Gastrocnemius medialis (tissue), 4 donors: ENCODE data around the gene NME5.

ENCODE experiments used
- CTCF ChIP-seq, 5 experiments: fragments of 450-650 bp in 3 of 5; fragments of 200-600 bp in 2 of 5; sonication (generic) in 2 of 5; IDR thresholded peaks in 4 of 5; conservative IDR thresholded peaks in 1 of 5; 1 replicate in 4 of 5; 2 replicates in 1 of 5; pipeline ENCODE4 v1.5.1; 2016 to 2019; ENCODE audit warnings: antibody characterized with exemption in 5 of 5, mild to moderate bottlenecking in 3 of 5, moderate library complexity in 3 of 5
- POLR2A ChIP-seq, 2 donors: fragments of 450-650 bp; IDR thresholded peaks; one replicate each; pipeline ENCODE4 v1.6.1; 2017; ENCODE audit warnings: antibody characterized with exemption in 2 of 2, mild to moderate bottlenecking in 2 of 2, moderate library complexity in 2 of 2

DNA sequence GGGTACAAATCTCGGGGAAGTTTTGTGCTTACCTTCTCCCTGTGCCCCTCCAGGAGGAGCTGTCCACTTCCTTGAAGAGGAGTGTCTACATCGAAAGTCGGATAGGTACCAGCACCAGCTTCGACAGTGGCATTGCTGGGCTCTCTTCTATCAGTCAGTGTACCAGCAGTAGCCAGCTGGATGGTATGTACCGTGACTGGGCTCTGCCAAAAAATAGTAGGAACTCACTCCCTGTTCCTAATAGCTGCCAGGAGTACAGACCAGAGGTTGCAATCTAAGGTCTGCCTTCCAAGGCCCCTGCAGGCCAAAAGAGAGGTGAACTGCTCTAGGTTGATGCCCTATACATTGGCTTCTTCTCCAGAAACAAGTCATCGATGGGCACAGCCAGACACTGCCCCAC is 43.6 kb upstream of the NME5 start:
- TF ChIP-seq CTCF (IDR thresholded peaks at IDR 0.05 in 4 of 5, conservative IDR thresholded peaks at IDR 0.05 in 1 of 5) (no peak), POLR2A (IDR thresholded peaks at IDR 0.05) (no peak)
